T-helper 2 cell treated with Interferon-gamma antibody and Interleukin-4, amounts not matched to agents 5 μg/mL and 100 μg/mL, for 36 hours (primary cell): Measurements from ENCODE around the gene OR11L1.

Experiments
- DNase-seq: peaks from one replicate; pipeline ENCODE4 v3.0.0; 2021; ENCODE audit warnings: low spot score
- H3K27ac Mint-ChIP-seq: one replicate; pipeline ENCODE4 v1.8.0; 2021; ENCODE audit warnings: mild to moderate bottlenecking, mixed read lengths
- H3K27me3 Mint-ChIP-seq: one replicate; pipeline ENCODE4 v1.8.0; 2021; ENCODE audit warnings: low read depth, mixed read lengths
- H3K36me3 Mint-ChIP-seq: one replicate; pipeline ENCODE4 v1.8.0; 2021; ENCODE audit warnings: low read depth, mixed read lengths
- H3K4me1 Mint-ChIP-seq: one replicate; pipeline ENCODE4 v1.8.0; 2021; ENCODE audit warnings: low read depth, mixed read lengths
- H3K4me3 Mint-ChIP-seq: one replicate; pipeline ENCODE4 v1.8.0; 2022; ENCODE audit warnings: mild to moderate bottlenecking, moderate library complexity, mixed read lengths
- H3K9me3 Mint-ChIP-seq: one replicate; pipeline ENCODE4 v1.8.0; 2021; ENCODE audit warnings: mixed read lengths

Gene OR11L1

GRCh38 chr1:247841796-247842195 is at the start of gene OR11L1:
TSS of gene OR11L1 (minus strand) at chr1:247841896. CDS start at chr1:247841896, 0 bp downstream.
- Mint-ChIP-seq H3K27ac (no peak within 1 kb of the TSS), H3K36me3 (no peaks in the 10 kb centered on the region), H3K27me3 (no peaks in the 10 kb centered on the region), H3K9me3 (no peaks in the 10 kb centered on the region), H3K4me1 (no peaks in the 10 kb centered on the region), H3K4me3 (no peak within 1 kb of the TSS)
- DNase-seq, result no peak

- Mint-ChIP-seq H3K4me3 (no peak overlapping the region), H3K4me1 (no peaks in the 10 kb centered on the region), H3K27me3 (no peaks in the 10 kb centered on the region), H3K9me3 (no peaks in the 10 kb centered on the region), H3K27ac (no peak overlapping the region), H3K36me3 (no peaks in the 10 kb centered on the region)
- no peak for DNase-seq
Observed at GRCh38 chr1:247884797-247885413, 43.2 kb upstream of the OR11L1 start.

- no peak overlapping the region for H3K27ac Mint-ChIP-seq
- H3K27me3 Mint-ChIP-seq, result no peaks in the 10 kb centered on the region
- H3K4me3 Mint-ChIP-seq, result no peak overlapping the region
- no peaks in the 10 kb centered on the region for H3K9me3 Mint-ChIP-seq
- no peak for DNase-seq
- H3K36me3 Mint-ChIP-seq, result no peaks in the 10 kb centered on the region
- no peaks in the 10 kb centered on the region for H3K4me1 Mint-ChIP-seq
Observed at GRCh38 chr1:247883346-247883745, 41.6 kb upstream of the OR11L1 start.

GRCh38 chr1:247865416-247865815 is 23.7 kb upstream of the OR11L1 start:
- Mint-ChIP-seq H3K4me1 (no peaks in the 10 kb centered on the region), H3K9me3 (no peaks in the 10 kb centered on the region), H3K27ac (no peak overlapping the region), H3K36me3 (no peaks in the 10 kb centered on the region), H3K27me3 (no peaks in the 10 kb centered on the region), H3K4me3 (no peak overlapping the region)
- DNase-seq, result no peak

- Mint-ChIP-seq H3K27me3 (no peaks in the 10 kb centered on the region), H3K9me3 (no peaks in the 10 kb centered on the region), H3K36me3 (no peaks in the 10 kb centered on the region), H3K27ac (no peak overlapping the region), H3K4me1 (no peaks in the 10 kb centered on the region), H3K4me3 (no peak overlapping the region)
- DNase-seq, result no peak
Observed at GRCh38 chr1:247864644-247865043, 22.9 kb upstream of the OR11L1 start.

GRCh38 chr1:247862756-247863155 is 21.1 kb upstream of the OR11L1 start:
- Mint-ChIP-seq H3K4me1 (peaks cover 5% of the 10 kb centered on the region), H3K27ac (no peak overlapping the region), H3K4me3 (no peak overlapping the region), H3K9me3 (no peaks in the 10 kb centered on the region), H3K27me3 (peaks cover 9% of the 10 kb centered on the region), H3K36me3 (no peaks in the 10 kb centered on the region)
- DNase-seq, result no peak

GRCh38 chr1:247857985-247858619 is 16.4 kb upstream of the OR11L1 start:
- DNase-seq, result no peak
- peak overlapping the region; percentile 86 for H3K4me3 Mint-ChIP-seq
- H3K9me3 Mint-ChIP-seq, result no peaks in the 10 kb centered on the region
- peaks cover 10% of the 10 kb centered on the region for H3K4me1 Mint-ChIP-seq
- peak overlapping the region; percentile 60 for H3K27ac Mint-ChIP-seq
- H3K27me3 Mint-ChIP-seq, result peaks cover 23% of the 10 kb centered on the region
- no peaks in the 10 kb centered on the region for H3K36me3 Mint-ChIP-seq

GRCh38 chr1:247857069-247857984 is 15.6 kb upstream of the OR11L1 start, which contains the start of gene TRIM58:
TSS of gene TRIM58 (plus strand) at chr1:247857187. CDS start at chr1:247857247, 60 bp downstream.
- Mint-ChIP-seq H3K4me1 (peaks cover 10% of the 10 kb centered on the region), H3K4me3 (peak within 1 kb of the TSS; percentile 86), H3K9me3 (no peaks in the 10 kb centered on the region), H3K36me3 (no peaks in the 10 kb centered on the region), H3K27ac (peak within 1 kb of the TSS; percentile 60), H3K27me3 (peaks cover 23% of the 10 kb centered on the region)
- peak; percentile 25 for DNase-seq

GRCh38 chr1:247855911-247856310 is 14.2 kb upstream of the OR11L1 start:
- H3K27me3 Mint-ChIP-seq, result peaks cover 28% of the 10 kb centered on the region
- DNase-seq, result no peak
- H3K4me3 Mint-ChIP-seq, result peak overlapping the region; percentile 83
- H3K36me3 Mint-ChIP-seq, result no peaks in the 10 kb centered on the region
- peaks cover 10% of the 10 kb centered on the region for H3K4me1 Mint-ChIP-seq
- no peaks in the 10 kb centered on the region for H3K9me3 Mint-ChIP-seq
- no peak overlapping the region for H3K27ac Mint-ChIP-seq

- Mint-ChIP-seq H3K4me1 (peaks cover 10% of the 10 kb centered on the region), H3K36me3 (no peaks in the 10 kb centered on the region), H3K9me3 (no peaks in the 10 kb centered on the region), H3K27me3 (peaks cover 28% of the 10 kb centered on the region), H3K4me3 (no peak overlapping the region), H3K27ac (no peak overlapping the region)
- no peak for DNase-seq
Observed at GRCh38 chr1:247854899-247855545, 13.3 kb upstream of the OR11L1 start.

GRCh38 chr1:247849616-247850015 is 7.9 kb upstream of the OR11L1 start:
- Mint-ChIP-seq H3K27me3 (peaks cover 5% of the 10 kb centered on the region), H3K4me3 (no peak overlapping the region), H3K27ac (no peak overlapping the region), H3K36me3 (no peaks in the 10 kb centered on the region), H3K4me1 (no peaks in the 10 kb centered on the region), H3K9me3 (no peaks in the 10 kb centered on the region)
- no peak for DNase-seq

GRCh38 chr1:247848346-247848745 is 6.7 kb upstream of the OR11L1 start:
- Mint-ChIP-seq H3K4me3 (no peak overlapping the region), H3K4me1 (no peaks in the 10 kb centered on the region), H3K36me3 (no peaks in the 10 kb centered on the region), H3K27ac (no peak overlapping the region), H3K9me3 (no peaks in the 10 kb centered on the region), H3K27me3 (peaks cover 5% of the 10 kb centered on the region)
- DNase-seq, result no peak

- no peaks in the 10 kb centered on the region for H3K9me3 Mint-ChIP-seq
- H3K27me3 Mint-ChIP-seq, result no peaks in the 10 kb centered on the region
- no peak for DNase-seq
- H3K36me3 Mint-ChIP-seq, result no peaks in the 10 kb centered on the region
- no peaks in the 10 kb centered on the region for H3K4me1 Mint-ChIP-seq
- no peak overlapping the region for H3K4me3 Mint-ChIP-seq
- no peak overlapping the region for H3K27ac Mint-ChIP-seq
Observed at GRCh38 chr1:247845693-247846017, 4.0 kb upstream of the OR11L1 start.
